Fibroblast of skin of left biceps (primary cell): Measurements from ENCODE around the gene ZDHHC14.
"Not testable (repeated sequence)": the region's sequence is repeated elsewhere in the genome, so short reads cannot be mapped to it uniquely, and the experiment has no call there.

Source experiments
- DNase-seq, 2 experiments: peaks; one replicate each; pipeline ENCODE4 v3.0.0-alpha.2; 2013; ENCODE audit warnings: low read depth in 2 of 2

ZDHHC14 gene

GRCh38 chr6:157443066-157443800, 62.2 kb downstream of the ZDHHC14 start:
- peak; percentile 42 to 51 for DNase-seq

- no peak for DNase-seq
Observed at GRCh38 chr6:157445277-157446009, 64.5 kb downstream of the ZDHHC14 start.

GRCh38 chr6:157447735-157448134, 66.7 kb downstream of the ZDHHC14 start:
- no peak for DNase-seq

- no peak for DNase-seq
Observed at GRCh38 chr6:157449610-157450009, 68.6 kb downstream of the ZDHHC14 start.

GRCh38 chr6:157450931-157451742, 70.1 kb downstream of the ZDHHC14 start:
- DNase-seq = no peak

GRCh38 chr6:157452096-157452495, 71.1 kb downstream of the ZDHHC14 start:
- DNase-seq = no peak

GRCh38 chr6:157453131-157453530, 72.1 kb downstream of the ZDHHC14 start:
- no peak for DNase-seq

GRCh38 chr6:157453978-157454377, 73.0 kb downstream of the ZDHHC14 start:
- DNase-seq = no peak

- DNase-seq = no peak
Observed at GRCh38 chr6:157454762-157455714, 74.0 kb downstream of the ZDHHC14 start.

- DNase-seq = no peak
Observed at GRCh38 chr6:157455731-157456523, 74.9 kb downstream of the ZDHHC14 start.

- DNase-seq = no peak
Observed at GRCh38 chr6:157456524-157456829, 75.5 kb downstream of the ZDHHC14 start.

- no peak for DNase-seq
Observed at GRCh38 chr6:157457787-157458186, 76.8 kb downstream of the ZDHHC14 start.

GRCh38 chr6:157459327-157459726, 78.3 kb downstream of the ZDHHC14 start:
- DNase-seq = no peak

GRCh38 chr6:157460182-157460999, 79.4 kb downstream of the ZDHHC14 start:
- no peak for DNase-seq

- DNase-seq = no peak
Observed at GRCh38 chr6:157461000-157461915, 80.3 kb downstream of the ZDHHC14 start.

- DNase-seq = no peak
Observed at GRCh38 chr6:157462956-157463742, 82.2 kb downstream of the ZDHHC14 start.

- not testable (repeated sequence) for DNase-seq
Observed at GRCh38 chr6:157463743-157464135, 82.7 kb downstream of the ZDHHC14 start.
